ENCODE results near the gene DNAH14.
"Not testable (repeated sequence)": the region's sequence is repeated elsewhere in the genome, so short reads cannot be mapped to it uniquely, and the experiment has no call there.

The DNAH14 gene

GRCh38 chr1:225143001-225143400, 213.5 kb downstream of the DNAH14 start:
- DNase-seq (ENCODE audit: low spot score) = no peak
- TF ChIP-seq, protein P1, sequence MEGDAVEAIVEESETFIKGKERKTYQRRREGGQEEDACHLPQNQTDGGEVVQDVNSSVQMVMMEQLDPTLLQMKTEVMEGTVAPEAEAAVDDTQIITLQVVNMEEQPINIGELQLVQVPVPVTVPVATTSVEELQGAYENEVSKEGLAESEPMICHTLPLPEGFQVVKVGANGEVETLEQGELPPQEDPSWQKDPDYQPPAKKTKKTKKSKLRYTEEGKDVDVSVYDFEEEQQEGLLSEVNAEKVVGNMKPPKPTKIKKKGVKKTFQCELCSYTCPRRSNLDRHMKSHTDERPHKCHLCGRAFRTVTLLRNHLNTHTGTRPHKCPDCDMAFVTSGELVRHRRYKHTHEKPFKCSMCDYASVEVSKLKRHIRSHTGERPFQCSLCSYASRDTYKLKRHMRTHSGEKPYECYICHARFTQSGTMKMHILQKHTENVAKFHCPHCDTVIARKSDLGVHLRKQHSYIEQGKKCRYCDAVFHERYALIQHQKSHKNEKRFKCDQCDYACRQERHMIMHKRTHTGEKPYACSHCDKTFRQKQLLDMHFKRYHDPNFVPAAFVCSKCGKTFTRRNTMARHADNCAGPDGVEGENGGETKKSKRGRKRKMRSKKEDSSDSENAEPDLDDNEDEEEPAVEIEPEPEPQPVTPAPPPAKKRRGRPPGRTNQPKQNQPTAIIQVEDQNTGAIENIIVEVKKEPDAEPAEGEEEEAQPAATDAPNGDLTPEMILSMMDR (IDR thresholded peaks at IDR 0.05; ENCODE audit: extremely low read depth, insufficient read depth, missing control alignments) = no peak
- in situ Hi-C loops (cut with MboI; ENCODE audit: low pct_unique_long_range_greater_than_20kb, low sequenced_read_pairs, unreplicated experiment) = no loop called here

DNA sequence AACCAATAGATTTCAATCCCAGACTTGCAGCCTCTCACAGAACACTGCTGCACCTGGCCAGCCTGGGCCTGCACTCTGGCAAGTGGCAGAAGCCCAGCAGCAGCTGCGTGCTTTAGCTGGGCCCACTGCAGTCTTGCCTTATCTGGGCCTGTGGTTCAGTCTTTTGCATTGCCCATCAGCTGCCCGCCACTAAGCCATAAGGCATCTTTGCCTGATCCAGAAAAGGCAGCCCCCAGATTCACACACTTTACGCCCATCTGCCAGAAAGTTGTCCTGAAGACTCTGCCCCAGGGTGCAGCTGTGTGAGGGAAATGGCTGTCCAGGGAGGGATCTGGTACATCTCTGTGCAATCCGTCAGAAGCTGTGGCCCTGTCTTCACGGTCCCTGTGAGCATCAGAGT, 217.0 kb downstream of the DNAH14 start:
- in situ Hi-C loops (cut with MboI; ENCODE audit: low pct_unique_long_range_greater_than_20kb, low sequenced_read_pairs, unreplicated experiment) = no loop called here
- TF ChIP-seq, protein P1 (IDR thresholded peaks at IDR 0.05; ENCODE audit: extremely low read depth, insufficient read depth, missing control alignments) = no peak
- DNase-seq (ENCODE audit: low spot score) = no peak

GRCh38 chr1:225147791-225148190, 218.3 kb downstream of the DNAH14 start:
- DNase-seq (ENCODE audit: low spot score); in situ Hi-C loops (cut with MboI; ENCODE audit: low pct_unique_long_range_greater_than_20kb, low sequenced_read_pairs, unreplicated experiment): not testable (repeated sequence)

DNA sequence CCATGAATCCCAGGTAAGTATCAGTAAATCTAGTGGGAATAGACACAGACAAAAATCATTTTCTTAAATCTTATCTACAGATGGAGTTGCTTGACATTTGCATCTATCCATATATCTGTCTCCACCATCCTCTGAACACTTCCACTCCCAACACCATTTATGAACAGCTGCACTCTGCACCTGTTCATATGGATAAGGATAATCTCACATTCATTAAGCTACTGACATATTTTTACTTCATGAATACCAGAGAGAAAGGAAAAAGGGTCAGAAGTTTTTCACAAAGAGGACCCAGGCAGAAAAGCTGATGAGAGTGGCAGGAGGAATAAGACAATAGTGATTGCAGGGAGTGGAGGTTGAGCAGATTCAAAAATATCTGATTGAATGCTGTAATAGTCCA, 222.6 kb downstream of the DNAH14 start:
- DNase-seq (ENCODE audit: low spot score) = no peak
- in situ Hi-C loops (cut with MboI; ENCODE audit: low pct_unique_long_range_greater_than_20kb, low sequenced_read_pairs, unreplicated experiment) = no loop called here
- TF ChIP-seq, protein P1 (IDR thresholded peaks at IDR 0.05; ENCODE audit: extremely low read depth, insufficient read depth, missing control alignments) = no peak

GRCh38 chr1:225155555-225155954, 226.1 kb downstream of the DNAH14 start:
- TF ChIP-seq, protein P1 (IDR thresholded peaks at IDR 0.05; ENCODE audit: extremely low read depth, insufficient read depth, missing control alignments) = no peak
- in situ Hi-C loops (cut with MboI; ENCODE audit: low pct_unique_long_range_greater_than_20kb, low sequenced_read_pairs, unreplicated experiment) = no loop called here
- no peak for DNase-seq (ENCODE audit: low spot score)

DNA sequence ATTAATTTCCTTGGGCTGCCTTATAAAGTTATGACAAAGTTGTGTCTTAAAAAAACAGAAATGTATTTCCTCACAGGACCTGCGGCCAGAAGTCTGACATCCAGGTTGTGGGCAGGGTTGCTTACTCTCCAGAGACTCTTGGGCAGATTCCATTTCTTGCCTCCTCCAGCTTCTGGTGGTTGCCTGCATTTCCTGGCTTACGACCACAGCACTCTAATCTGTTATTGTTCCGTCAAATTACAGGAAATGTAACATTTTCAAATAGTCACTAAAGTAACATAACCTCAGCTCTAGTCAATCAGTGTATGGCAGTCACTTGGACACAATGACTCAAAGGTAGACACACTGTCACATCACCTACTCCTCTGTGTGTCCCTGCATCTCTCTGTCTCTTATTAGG, 226.8 kb downstream of the DNAH14 start:
- DNase-seq (ENCODE audit: low spot score) = no peak
- TF ChIP-seq, protein P1 (IDR thresholded peaks at IDR 0.05; ENCODE audit: extremely low read depth, insufficient read depth, missing control alignments) = no peak
- in situ Hi-C loops (cut with MboI; ENCODE audit: low pct_unique_long_range_greater_than_20kb, low sequenced_read_pairs, unreplicated experiment) = no loop called here

GRCh38 chr1:225158291-225158690, 228.8 kb downstream of the DNAH14 start:
- in situ Hi-C loops (cut with MboI; ENCODE audit: low pct_unique_long_range_greater_than_20kb, low sequenced_read_pairs, unreplicated experiment) = no loop called here
- TF ChIP-seq, protein P1 (IDR thresholded peaks at IDR 0.05; ENCODE audit: extremely low read depth, insufficient read depth, missing control alignments) = no peak
- no peak for DNase-seq (ENCODE audit: low spot score)
